LHCN-M2 (cell line): ENCODE data around the gene FRMD4B. TPM values are rescaled to one million over a fixed set of nuclear protein-coding genes. Genes with fewer than 3 reads are reported as not detected.

Experiments used
- DNase-seq: peaks from one replicate; pipeline ENCODE4 v3.0.0-alpha.2; 2012; ENCODE audit warnings: low read depth
- total RNA-seq: library from RNA; depleted of rRNA; stranded (reverse); fragments of >200 nt; gene quantifications from 2 replicates; pipeline ENCODE4 v1.2.3, GENCODE V29; 2014

FRMD4B gene
- total RNA-seq, 1 experiment from 2014 or later = 5.6 TPM

DNA sequence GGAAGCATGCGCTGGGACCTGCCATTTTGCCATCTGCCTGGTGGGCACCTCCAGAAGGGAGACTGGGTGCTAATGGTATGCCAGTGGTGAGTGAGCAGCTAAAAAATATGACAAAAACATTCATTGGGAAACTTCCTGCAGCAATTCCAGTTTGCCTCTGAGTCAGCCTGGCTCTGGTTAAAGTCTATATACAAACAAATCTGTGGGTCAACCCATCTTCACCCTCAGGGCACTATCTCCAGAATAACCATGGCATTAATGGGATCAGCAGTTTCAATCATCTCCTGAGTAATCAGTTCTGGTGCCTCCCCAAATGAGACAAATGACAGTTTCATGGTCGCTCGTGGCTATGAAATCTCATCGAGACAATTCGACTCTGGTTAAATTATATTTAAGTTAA is 21.5 kb downstream of the FRMD4B start:
- DNase-seq = peak; percentile 80

DNA sequence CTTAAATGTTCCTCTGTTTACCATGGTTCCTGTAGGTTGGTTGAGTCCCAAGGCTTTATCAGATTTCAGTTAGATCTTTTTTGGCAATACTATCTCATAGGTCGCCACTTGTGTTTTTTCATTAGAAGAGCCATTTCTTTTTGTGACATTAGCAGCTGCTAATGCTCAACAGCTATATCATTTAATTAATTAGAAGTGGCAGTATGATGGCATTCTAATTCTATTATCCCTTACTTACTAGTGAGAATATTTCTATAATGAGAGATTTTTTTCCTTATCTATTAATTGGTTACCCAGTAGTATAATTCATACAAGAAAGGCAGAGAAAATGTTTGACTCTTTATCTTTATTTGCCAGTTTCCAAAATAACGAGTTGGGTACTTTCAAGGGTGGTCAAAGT is 25.2 kb downstream of the FRMD4B start:
- DNase-seq = no peak

GRCh38 chr3:69359916-69360315 is 26.0 kb downstream of the FRMD4B start:
- DNase-seq = no peak

GRCh38 chr3:69359339-69359893 is 26.5 kb downstream of the FRMD4B start:
- DNase-seq = no peak

DNA sequence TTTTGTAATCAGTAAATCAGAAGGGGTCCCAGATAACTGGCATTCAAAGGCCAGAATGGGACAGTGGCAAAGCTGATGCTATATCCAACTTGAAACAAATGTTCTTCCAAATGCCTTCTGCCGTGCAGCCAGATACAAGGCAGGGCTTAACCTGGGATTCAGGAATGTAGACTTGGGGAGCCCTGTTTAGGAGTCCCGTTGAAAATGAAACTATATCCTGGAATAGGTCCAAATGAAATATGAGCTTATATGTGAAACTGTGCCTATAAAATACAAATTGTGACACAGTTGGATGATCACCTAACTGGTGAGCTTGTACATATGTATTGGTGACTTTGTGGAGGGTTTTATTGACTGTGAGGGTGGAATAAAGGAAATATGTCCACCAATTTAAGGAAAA is 28.7 kb downstream of the FRMD4B start:
- DNase-seq = no peak

DNA sequence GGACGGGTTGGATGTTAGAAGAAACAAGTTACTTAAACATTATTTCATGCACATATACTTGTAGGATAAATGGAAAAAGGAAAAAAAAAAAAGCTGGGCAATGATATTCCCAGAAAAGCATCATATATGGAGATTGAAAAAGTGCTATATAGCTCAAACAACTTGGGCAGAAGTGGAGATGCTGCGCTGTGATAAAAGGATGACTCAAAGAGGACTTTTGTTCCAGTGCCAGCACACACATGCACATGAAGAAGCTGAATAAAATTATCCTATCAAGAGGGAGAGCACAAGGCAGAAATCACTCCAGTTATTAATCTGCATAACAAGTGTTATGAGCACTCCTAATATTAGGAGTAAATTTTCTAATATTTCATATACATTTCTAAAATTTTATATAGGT is 30.9 kb downstream of the FRMD4B start:
- no peak for DNase-seq

- DNase-seq = no peak
Measured at GRCh38 chr3:69353503-69353902, 32.4 kb downstream of the FRMD4B start.

- no peak for DNase-seq
Measured at GRCh38 chr3:69353088-69353478, 32.8 kb downstream of the FRMD4B start.

GRCh38 chr3:69352305-69353087 is 33.4 kb downstream of the FRMD4B start:
- DNase-seq = no peak

DNA sequence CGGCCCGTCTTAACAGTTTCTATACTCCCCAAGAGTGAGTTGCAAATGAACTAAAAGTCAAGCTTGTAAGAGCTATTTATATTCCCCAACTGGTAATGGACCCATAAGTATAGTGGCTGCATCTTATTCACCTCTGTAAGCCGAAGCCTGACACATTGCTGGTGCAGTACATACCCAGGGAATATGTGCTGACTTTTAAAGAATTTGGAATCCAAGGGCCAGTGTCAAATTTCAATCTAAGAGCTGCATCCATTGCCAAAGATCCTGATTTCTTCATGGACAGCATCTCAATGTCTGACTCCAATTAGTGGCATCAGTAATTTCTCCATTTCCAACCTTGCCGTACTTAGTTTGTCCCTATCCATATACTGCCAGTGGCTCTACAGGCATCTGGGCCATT is 42.0 kb downstream of the FRMD4B start:
- no peak for DNase-seq

DNA sequence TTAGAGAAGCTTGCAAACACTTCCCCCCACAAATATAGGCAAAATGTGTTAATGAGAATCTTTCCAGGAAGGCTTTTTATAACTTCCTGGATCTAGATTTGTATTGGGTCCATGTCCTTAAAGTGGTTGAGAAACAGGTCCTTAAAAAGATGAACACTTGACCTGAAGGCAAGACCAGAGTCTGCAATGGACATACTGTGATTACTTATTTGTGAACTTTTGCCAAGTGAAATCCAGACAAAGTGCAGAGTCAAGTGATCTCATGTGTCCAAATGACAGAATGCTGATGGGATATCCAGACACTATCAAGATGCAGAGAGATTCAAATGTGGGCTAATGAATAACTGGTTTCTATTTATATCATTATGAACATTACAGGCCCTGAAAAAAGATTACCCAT is 43.8 kb downstream of the FRMD4B start:
- DNase-seq = no peak

- DNase-seq = no peak
Measured at GRCh38 chr3:69339760-69340159, 46.1 kb downstream of the FRMD4B start.

DNA sequence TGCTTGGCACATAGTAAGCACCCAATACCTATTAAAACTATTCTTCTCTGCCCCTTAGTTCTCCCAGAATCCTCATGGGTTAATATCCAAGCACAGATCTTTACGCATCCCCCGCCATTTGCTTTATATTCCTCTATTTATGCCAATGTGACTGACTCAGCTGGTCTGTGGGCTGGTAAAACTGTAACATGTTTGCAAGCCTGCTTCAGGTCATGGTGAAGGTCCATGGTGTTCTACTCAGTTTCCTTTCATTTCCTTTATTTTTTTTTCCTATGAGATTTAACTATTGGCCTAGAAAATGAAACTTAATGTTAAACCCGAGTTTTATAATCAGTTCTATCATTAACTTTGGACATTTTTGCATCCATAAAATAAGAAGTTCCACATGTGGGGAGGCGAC is 47.0 kb downstream of the FRMD4B start:
- no peak for DNase-seq

DNA sequence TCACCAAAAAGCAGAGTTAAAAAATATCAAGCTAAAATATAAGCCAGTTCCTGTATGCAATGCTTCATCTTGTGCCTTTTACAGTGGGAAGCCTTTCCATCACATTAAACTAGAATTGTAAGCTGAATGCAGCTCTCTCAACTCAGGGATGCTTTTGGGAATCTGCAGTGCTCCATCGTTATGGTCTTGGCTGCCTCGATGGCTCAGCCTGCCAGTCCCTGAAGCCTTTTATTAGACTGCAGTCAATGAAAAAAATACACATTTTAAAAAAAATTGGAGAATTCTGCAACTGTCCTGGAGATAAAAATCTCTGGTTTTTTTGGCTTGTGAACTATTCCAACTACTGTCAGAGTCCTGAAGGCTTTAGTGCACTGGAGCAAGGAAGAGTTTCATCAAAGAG is 53.0 kb downstream of the FRMD4B start:
- no peak for DNase-seq

GRCh38 chr3:69330891-69331400 is 54.9 kb downstream of the FRMD4B start:
- no peak for DNase-seq

GRCh38 chr3:69329892-69330291 is 56.0 kb downstream of the FRMD4B start:
- peak; percentile 56 for DNase-seq

GRCh38 chr3:69328963-69329302 is 57.0 kb downstream of the FRMD4B start:
- DNase-seq = peak; percentile 19

DNA sequence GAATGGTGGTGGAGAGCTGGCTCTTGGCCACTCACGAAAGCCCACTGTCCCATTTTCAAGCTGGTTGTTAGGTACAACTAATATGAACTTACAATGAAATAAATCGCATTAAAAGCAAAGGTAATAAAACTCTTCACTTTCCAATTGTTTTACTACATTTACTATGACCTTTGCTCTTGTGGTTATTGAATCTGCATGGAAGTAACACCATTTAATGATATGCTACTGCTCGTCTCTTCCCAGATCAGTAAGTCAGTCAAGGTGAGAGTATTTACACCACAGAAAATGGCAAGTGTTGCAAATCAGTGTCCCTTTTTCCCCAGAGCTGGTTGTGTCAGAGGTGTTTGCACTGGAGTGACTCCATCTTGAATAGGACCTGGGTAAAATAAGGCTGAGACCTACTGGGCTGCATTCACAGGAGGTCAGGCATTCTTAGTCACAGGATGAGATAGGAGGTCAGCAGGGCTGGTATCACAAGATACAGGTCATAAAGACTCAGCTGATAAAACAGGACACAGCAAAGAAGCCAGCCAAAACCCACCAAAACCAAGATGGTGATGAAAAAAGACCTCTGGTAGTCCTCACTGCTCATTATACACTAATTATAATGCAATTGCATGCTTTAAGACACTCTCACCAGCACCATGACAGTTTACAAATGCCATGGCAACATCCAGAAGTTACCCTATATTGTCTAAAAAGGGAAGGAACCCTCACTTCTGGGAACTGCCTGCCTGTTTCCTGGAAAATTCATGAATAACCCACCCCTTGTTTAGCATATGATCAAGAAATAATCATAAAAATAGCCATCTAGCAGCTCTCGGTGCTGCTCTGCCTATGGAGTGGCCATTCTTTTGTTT is 57.6 kb downstream of the FRMD4B start:
- DNase-seq = no peak

- DNase-seq = peak; percentile 58
Measured at GRCh38 chr3:69326855-69327300, 59.0 kb downstream of the FRMD4B start.

DNA sequence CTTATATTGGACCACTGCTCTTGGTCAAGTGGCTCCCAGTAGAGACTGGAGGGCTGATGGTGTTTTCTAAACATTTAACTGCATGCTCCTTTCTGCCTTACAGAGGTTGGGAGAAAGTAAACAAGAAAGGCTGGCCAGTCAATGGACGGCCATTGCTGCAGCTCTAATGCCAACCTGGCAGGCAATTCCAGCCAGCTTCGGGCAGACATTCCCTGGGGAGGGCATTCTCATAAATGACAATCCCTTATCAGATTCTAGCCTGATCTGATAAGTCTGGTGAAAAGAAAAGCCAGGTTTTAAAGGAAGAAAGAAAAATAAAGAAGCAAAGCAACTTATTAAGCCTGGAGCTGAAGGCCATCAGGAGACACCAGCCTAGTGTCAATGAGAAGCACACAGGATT is 60.7 kb downstream of the FRMD4B start:
- DNase-seq = no peak

DNA sequence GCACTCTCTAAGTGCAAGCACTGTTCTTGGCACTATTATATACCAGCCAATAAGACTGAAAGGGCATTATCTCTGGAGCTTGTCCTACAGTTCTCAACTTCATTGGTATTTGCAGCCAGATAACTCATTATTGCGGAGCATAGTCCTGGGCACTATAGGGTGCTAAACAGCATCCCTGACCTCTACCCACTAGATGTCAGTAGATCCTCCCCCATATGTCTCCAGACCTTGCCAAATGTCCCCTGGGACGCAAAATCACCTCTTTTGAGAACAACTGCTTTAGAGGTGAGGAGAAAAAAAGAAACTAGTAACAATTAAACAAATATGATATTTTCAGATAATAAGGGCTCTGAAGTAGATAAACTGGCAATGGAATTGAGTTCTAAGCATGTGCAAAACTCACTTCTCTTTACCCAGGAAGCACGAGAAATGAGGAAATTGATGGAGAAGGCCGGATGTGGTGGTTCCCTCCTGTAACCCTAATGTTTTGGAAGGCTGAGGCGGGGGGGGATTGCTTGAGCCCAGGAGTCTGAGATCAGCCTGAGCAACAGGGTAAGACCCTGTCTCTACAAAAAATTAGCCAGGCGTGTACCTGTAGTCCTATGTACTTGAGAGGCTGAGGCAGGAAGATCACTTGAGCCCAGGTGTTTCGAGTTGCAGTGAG is 61.4 kb downstream of the FRMD4B start:
- peak; percentile 66 for DNase-seq

DNA sequence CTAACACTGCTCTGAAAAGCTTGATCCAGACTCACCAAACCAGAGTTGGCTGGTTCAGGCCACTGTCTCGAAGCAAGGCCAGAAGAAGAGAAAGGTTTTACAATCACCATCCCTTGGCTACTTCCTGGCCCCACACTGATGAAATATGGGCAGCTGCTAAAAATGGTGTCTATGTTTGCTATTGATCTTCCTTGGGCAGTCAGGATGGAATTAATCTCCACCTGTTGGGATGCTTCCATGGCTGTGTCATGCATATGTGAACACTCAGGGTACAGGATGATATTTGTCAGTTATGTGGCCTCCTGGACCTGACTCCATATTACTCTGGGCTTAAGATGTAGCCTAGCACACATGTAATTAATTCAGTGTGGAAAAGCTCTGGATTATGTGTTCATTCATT is 61.9 kb downstream of the FRMD4B start:
- DNase-seq = peak; percentile 35
